A673 (cell line): Measurements from ENCODE around the gene POC5.

Source experiments
- CTCF ChIP-seq: fragments of 300-800, 200-600 bp; sonication (generic); conservative IDR thresholded peaks from 2 replicates; pipeline ENCODE4 v1.5.1; 2017; ENCODE audit warnings: low read depth, mild to moderate bottlenecking, antibody characterized with exemption, low read length, moderate library complexity, mixed read lengths
- EZH2 ChIP-seq: fragments of 200-600 bp; sonication (generic); IDR thresholded peaks from 2 replicates; pipeline ENCODE4 v1.6.1; 2017; ENCODE audit warnings: borderline replicate concordance, low read depth, mild to moderate bottlenecking, mixed read lengths, antibody characterized with exemption, low read length; ENCODE audit not compliant: poor library complexity, severe bottlenecking

GRCh38 chr5:75733767-75734166, 16.5 kb upstream of the POC5 start:
- TF ChIP-seq CTCF (no peak), EZH2 (no peak)
